HG02623 (cell line): ENCODE results near the gene FBXO27.
"Not testable (repeated sequence)": the region's sequence is repeated elsewhere in the genome, so short reads cannot be mapped to it uniquely, and the experiment has no call there.

ENCODE experiments used
- ATAC-seq: cut with Tn5 transposase; IDR thresholded peaks from one replicate; pipeline ENCODE4 v1.9.1; 2021; ENCODE audit warnings: moderate library complexity; ENCODE audit not compliant: unreplicated experiment

Gene FBXO27

DNA sequence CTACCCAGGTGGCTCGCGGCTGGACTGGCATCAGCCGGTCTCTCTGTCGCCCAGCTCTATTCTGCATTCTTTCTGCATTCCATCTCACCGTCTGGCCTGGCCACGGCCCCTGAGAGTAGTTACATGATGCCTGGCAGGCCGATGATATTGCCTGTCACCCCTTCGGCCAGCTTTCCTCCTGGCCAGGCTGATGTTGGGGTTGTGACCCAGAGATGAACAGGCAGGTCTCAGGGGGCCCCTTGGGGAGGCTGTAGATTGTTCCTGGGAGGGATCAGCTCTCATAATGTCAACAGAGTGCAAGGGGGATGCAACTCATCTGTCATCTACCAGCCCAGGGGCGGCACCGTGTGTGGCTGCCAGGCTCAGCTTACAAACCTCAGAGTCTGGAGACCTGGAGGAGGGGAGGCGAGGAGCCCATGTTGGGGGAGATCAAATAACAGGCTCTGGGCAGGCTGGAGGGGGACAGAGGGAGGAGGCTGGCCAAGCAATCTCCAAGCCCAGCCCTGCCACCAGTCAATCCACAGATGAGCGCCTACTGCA lies 43.2 kb downstream of the FBXO27 start:
- ATAC-seq, result no peak

- ATAC-seq, result not testable (repeated sequence)
These were observed 43.7 kb downstream of the FBXO27 start for GRCh38 chr19:38988627-38989026.

DNA sequence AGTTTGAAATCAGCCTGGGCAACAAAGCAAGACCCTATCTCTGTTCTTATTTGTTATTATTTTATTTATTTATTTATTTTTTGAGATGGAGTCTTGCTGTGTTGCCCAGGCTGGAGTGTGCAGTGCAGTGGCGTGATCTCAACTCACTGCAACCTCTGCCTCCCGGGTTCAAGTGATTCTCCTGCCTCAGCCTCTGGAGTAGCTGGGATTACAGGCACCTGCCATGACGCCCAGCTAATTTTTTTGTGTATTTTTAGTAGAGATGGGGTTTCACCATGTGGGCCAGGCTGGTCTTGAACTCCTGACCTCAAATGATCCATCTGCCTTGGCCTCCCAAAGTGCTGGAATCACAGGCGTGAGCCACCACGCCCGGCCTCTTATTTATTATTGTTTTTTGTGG lies 44.6 kb downstream of the FBXO27 start:
- not testable (repeated sequence) for ATAC-seq

GRCh38 chr19:38985262-38985661 lies 47.1 kb downstream of the FBXO27 start:
- no peak for ATAC-seq

- no peak for ATAC-seq
These were observed 51.6 kb downstream of the FBXO27 start for GRCh38 chr19:38980583-38981374.

- ATAC-seq, result no peak
These were observed 52.5 kb downstream of the FBXO27 start for GRCh38 chr19:38979812-38980211.

DNA sequence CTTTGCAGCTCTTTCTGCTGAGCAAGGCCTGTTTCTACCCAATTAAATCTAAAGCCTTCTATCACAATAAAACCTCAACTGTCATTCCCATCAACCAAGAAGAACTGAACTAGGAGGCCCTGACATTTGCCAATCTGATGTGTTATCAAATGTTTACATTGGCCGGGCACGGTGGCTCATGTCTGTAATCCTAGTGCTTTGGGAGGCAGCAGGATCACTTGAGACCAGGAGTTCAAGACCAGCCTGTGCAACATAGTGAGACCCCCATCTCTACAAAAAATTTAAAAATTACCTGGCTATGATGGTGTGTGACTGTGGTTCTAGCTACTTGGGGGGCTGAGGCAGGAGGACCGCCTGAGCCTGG lies 54.0 kb downstream of the FBXO27 start:
- ATAC-seq, result no peak

- peak; percentile 79 for ATAC-seq
These were observed 54.7 kb downstream of the FBXO27 start for GRCh38 chr19:38977445-38978325.

GRCh38 chr19:38975861-38976271 lies 56.5 kb downstream of the FBXO27 start:
- ATAC-seq, result no peak

DNA sequence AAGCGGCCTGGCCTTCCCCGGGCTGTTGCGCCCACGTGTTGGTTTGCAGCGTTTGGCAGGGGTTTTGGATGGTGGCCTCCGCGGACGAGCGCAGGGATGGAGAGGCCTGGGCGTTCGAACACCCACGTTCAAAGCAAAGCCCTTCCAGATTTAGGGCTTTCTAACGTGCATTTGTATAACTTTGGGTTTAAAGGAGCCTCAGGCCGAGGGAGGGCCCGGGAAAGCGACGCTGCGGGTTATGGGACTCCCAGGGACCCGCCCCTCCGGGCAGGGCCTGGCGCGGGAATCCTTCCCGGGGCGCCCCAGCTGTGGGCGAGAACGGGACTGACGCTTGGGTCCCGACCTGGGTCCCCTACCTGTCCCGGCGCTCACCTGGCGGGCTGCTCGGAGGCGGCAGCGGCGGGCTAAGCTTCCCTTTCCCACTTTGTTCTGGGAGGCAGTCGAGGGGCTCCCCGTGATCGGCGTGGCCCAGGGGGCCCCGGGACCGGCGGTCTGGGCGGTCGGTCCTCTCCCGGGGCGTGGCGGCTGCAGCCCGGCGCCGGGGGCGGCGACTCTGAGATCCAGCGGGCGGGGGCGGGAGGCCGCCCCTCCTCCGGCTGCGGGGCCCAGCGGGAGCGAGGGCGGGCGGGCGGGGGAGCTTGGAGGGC lies 57.0 kb downstream of the FBXO27 start, which contains the start of gene FBXO17:
Gene FBXO17, minus strand, starts transcription at position 529 of the 647 bp plus-strand sequence. CDS start 25,423 bp downstream, outside the sequence.
- no peak for ATAC-seq

- ATAC-seq, result no peak
These were observed 57.6 kb downstream of the FBXO27 start for GRCh38 chr19:38974624-38975213.
